Liver (tissue), 3 donors: ENCODE measurements around the gene PAWR.

Source experiments
- JUND ChIP-seq, 2 donors: IDR thresholded peaks; 2 replicates each; pipeline ENCODE4 v1.6.1; 2016; ENCODE audit warnings: antibody characterized with exemption in 2 of 2
- RAD21 ChIP-seq, 2 donors: IDR thresholded peaks; 2 replicates each; pipeline ENCODE4 v1.6.1; 2016; ENCODE audit warnings: antibody characterized with exemption in 2 of 2, mild to moderate bottlenecking in 2 of 2
- YY1 ChIP-seq: IDR thresholded peaks from 2 replicates; pipeline ENCODE4 v1.6.1; 2016; ENCODE audit warnings: antibody characterized with exemption, mild to moderate bottlenecking
- TF ChIP-seq, protein P1 (sequence below): fragments of 150-350 bp; IDR thresholded peaks from 2 replicates; pipeline ENCODE4 v1.5.1; 2017; ENCODE audit warnings: improper control_type of control experiment, low read depth, low read length; ENCODE audit not compliant: missing input control
- TF ChIP-seq, protein P2 (sequence below): IDR thresholded peaks from 2 replicates; pipeline ENCODE4 v1.6.1; 2016; ENCODE audit warnings: antibody characterized with exemption
- TF ChIP-seq, protein P3 (sequence below): IDR thresholded peaks from 2 replicates; pipeline ENCODE4 v1.6.1; 2016; ENCODE audit warnings: antibody characterized with exemption, mild to moderate bottlenecking
- donor health status: healthy.
- donor health status: healthy.

DNA sequence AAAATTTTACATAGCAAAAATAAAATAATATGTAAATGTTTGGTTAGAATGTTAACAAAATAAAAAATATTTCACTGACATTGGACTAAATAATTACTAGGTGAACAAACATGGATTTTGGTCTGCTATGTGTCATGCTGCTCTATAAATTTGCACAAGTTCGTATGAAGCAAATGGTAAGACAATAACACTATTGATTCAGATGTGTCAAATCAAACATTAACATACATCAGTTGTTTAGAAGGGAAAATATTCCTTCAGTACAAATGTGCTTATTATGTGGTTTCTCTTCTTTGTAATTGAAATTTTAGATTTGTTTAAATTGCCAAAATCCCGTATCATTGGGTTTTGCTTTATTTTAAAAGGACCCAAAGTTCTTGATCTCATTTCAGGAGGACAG is 46.9 kb downstream of the PAWR start:
- TF ChIP-seq, protein P1, sequence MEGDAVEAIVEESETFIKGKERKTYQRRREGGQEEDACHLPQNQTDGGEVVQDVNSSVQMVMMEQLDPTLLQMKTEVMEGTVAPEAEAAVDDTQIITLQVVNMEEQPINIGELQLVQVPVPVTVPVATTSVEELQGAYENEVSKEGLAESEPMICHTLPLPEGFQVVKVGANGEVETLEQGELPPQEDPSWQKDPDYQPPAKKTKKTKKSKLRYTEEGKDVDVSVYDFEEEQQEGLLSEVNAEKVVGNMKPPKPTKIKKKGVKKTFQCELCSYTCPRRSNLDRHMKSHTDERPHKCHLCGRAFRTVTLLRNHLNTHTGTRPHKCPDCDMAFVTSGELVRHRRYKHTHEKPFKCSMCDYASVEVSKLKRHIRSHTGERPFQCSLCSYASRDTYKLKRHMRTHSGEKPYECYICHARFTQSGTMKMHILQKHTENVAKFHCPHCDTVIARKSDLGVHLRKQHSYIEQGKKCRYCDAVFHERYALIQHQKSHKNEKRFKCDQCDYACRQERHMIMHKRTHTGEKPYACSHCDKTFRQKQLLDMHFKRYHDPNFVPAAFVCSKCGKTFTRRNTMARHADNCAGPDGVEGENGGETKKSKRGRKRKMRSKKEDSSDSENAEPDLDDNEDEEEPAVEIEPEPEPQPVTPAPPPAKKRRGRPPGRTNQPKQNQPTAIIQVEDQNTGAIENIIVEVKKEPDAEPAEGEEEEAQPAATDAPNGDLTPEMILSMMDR = no peak
- TF ChIP-seq JUND (IDR thresholded peaks at IDR 0.05) = no peak
- TF ChIP-seq RAD21 (IDR thresholded peaks at IDR 0.05) = no peak
- TF ChIP-seq YY1 = no peak
- TF ChIP-seq, protein P2, sequence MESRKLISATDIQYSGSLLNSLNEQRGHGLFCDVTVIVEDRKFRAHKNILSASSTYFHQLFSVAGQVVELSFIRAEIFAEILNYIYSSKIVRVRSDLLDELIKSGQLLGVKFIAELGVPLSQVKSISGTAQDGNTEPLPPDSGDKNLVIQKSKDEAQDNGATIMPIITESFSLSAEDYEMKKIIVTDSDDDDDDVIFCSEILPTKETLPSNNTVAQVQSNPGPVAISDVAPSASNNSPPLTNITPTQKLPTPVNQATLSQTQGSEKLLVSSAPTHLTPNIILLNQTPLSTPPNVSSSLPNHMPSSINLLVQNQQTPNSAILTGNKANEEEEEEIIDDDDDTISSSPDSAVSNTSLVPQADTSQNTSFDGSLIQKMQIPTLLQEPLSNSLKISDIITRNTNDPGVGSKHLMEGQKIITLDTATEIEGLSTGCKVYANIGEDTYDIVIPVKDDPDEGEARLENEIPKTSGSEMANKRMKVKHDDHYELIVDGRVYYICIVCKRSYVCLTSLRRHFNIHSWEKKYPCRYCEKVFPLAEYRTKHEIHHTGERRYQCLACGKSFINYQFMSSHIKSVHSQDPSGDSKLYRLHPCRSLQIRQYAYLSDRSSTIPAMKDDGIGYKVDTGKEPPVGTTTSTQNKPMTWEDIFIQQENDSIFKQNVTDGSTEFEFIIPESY = no peak
- TF ChIP-seq, protein P3, sequence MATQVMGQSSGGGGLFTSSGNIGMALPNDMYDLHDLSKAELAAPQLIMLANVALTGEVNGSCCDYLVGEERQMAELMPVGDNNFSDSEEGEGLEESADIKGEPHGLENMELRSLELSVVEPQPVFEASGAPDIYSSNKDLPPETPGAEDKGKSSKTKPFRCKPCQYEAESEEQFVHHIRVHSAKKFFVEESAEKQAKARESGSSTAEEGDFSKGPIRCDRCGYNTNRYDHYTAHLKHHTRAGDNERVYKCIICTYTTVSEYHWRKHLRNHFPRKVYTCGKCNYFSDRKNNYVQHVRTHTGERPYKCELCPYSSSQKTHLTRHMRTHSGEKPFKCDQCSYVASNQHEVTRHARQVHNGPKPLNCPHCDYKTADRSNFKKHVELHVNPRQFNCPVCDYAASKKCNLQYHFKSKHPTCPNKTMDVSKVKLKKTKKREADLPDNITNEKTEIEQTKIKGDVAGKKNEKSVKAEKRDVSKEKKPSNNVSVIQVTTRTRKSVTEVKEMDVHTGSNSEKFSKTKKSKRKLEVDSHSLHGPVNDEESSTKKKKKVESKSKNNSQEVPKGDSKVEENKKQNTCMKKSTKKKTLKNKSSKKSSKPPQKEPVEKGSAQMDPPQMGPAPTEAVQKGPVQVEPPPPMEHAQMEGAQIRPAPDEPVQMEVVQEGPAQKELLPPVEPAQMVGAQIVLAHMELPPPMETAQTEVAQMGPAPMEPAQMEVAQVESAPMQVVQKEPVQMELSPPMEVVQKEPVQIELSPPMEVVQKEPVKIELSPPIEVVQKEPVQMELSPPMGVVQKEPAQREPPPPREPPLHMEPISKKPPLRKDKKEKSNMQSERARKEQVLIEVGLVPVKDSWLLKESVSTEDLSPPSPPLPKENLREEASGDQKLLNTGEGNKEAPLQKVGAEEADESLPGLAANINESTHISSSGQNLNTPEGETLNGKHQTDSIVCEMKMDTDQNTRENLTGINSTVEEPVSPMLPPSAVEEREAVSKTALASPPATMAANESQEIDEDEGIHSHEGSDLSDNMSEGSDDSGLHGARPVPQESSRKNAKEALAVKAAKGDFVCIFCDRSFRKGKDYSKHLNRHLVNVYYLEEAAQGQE = no peak
